CD4-positive, alpha-beta T cell treated with Interleukin-21 for 1 hour (primary cell): ENCODE data around the gene CDA.

Source experiments
- DNase-seq: peaks from one replicate; pipeline ENCODE4 v3.0.0-alpha.2; 2020

The CDA gene

DNA sequence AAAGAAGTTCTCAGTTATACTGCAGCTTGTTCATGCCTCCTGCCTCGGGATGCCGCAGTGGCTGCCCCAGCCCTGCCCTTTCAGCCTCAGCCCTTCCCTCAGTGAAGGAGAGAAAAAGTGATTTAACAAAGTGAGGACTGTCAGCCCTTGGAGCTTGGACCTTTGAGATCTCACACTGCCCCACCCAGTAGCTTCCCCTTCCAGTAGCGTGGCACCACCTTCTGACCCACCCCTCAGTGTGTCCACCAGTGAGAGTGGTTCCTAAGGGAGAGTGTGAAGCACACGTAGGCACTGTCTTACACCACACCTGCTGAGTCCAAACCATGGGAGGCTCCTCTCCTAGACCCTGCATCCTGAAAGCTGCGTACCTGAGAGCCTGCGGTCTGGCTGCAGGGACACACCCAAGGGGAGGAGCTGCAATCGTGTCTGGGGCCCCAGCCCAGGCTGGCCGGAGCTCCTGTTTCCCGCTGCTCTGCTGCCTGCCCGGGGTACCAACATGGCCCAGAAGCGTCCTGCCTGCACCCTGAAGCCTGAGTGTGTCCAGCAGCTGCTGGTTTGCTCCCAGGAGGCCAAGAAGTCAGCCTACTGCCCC lies at the start of gene CDA:
TSS of gene CDA (plus strand) at position 464 of the 592 bp plus-strand sequence. CDS start at position 497, 33 bp downstream.
- DNase-seq: no peak

DNA sequence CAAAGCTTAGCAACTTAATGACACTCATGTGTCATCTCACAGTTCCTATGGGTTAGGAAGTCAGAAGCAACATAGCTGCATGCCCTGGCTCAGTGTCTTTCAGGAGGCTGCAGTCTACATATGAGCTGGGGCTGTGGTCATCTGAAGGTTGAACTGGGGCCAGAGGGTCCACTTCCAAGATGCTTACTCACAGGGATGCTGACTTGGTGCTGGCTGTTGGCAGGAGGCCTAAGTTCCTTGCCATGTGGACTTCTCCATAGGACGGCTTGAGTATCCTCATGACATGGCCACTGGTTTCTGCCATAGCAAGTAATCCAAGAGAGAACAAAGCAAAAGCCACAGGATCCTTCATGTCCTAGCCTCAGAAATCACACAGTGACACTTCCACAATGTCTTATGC lies 48.6 kb upstream of the CDA start:
- no peak for DNase-seq

DNA sequence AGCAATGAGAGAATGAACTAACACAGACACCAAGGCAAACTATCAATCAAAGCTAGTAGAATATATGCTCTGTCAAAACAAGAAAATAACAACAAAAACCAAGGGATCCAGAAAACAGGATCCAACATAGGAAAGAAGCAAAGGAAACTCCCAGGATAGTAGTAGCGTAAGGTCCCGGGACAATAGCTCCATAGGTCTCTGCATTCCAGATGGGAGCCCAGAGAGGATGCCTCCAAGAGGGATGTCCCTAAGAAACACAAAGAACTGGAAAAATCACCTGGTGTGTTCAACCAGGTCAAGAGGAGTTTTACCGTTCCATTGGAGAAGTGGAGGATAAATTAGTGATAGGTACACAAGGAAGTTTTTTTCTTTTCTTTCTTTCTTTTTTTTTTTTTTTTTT lies 42.3 kb upstream of the CDA start:
- DNase-seq: no peak

DNA sequence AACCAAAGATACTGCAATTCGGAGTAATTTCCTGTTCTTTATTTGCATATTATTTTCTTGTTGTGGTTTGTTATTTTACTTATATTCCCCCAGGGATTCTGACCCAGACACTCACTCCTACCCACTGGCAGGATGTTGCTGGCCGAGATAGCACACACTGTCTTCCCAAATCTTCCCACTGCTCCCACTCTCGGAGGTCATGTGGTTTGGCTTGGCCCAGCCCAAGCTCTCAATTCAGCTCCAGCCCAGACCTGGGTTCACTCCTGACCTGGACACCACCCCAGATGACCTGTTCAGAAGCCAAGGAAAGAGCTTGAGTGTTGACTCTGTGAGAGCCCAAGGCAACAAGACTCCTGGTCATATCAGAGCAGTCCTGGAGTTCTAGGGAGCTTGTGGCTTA lies 37.7 kb upstream of the CDA start:
- DNase-seq: no peak

DNA sequence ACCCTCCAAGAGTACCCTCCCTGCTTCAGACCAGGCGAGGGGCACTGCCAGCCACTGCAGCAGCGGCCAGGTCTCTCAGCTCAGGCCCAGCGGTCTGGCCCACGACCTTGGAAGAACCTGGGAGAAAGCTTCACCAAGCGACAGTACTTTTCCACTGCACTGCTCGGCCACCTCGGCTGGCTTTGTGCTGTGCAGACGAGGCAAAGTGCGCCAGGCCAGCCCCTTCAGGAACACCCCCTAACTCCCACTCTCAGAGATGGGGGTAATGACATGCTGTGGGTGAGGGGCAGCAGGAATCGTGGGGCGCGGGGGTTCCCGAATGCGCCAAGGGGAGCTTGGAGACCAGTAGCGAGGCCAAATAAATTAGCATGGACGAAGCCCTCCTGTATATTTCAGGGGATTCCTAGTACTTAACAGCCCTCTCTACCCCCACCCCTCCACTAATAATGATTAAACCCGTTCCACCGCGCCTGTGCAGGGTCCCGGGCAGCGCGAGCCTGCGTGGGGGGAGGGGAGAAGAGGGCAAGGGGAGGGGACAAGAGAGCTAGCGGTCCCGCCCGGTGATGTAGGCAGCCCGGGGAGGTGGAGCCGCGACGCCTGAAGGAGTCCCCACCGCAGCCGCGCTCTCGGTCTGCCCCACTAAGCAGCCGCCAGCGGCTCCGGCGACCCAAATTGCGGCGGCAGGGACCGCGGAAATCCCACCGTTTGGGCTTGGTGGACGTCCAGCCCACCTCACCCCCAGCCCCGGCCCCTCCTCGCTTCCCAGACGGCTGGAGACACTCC lies 36.8 kb upstream of the CDA start, which contains the start of gene FAM43B:
TSS of gene FAM43B (plus strand) at position 629 of the 783 bp plus-strand sequence. CDS start 401 bp downstream, outside the sequence.
- no peak for DNase-seq

DNA sequence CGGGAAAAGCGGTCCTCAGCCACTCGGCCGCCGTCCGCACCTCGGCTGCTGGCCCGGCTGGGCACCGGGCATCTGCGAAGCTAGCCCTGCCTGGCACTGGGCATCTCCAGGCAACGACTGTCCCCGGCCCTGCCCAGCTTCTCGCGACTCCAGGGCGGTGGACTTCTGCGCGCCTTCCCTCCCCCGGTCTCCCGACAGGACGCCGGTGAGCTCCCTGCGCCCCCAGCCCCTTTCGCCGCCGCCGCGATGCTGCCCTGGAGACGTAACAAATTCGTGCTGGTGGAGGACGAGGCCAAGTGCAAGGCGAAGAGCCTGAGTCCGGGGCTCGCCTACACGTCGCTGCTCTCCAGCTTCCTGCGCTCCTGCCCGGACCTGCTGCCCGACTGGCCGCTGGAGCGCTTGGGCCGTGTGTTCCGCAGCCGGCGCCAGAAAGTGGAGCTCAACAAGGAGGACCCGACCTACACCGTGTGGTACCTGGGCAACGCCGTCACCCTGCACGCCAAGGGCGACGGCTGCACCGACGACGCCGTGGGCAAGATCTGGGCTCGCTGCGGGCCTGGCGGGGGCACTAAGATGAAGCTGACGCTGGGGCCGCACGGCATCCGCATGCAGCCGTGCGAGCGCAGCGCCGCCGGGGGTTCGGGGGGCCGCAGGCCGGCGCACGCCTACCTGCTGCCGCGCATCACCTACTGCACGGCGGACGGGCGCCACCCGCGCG lies 36.0 kb upstream of the CDA start:
- no peak for DNase-seq

DNA sequence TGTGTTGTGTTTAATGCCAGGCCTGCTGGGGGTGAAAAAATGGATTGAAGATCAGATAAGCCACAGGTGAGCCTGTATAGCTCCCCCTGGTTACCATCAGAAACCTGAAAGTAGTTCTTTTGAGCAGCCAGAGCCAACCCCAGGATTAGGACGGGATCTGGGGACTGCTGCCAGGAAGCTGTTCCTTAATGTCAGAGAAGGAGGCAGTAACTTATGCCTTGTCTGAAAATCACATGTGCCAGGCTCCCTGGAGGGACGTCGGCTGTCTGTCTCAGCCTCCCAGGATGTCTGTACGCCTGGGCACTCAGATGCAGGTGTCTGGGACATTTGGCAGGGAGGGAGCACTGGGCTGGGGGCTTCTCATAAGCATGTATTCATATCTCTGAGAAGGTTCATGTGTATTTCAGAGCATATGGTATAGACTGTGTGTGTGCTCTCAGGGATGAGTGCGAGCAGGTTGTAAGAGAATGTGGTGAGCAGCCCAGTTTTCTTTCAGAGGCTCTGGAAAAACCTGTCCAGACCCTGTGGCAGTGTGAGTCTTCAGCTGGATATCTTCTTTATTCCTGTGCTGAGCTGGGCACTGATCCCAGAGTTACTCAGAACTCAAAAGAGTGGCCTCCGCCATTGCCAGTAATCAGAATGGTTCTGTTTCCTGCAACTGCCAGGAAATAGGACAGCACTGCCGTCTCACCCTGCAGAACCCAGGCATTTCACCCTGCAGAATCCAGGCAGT lies 33.7 kb upstream of the CDA start:
- no peak for DNase-seq

DNA sequence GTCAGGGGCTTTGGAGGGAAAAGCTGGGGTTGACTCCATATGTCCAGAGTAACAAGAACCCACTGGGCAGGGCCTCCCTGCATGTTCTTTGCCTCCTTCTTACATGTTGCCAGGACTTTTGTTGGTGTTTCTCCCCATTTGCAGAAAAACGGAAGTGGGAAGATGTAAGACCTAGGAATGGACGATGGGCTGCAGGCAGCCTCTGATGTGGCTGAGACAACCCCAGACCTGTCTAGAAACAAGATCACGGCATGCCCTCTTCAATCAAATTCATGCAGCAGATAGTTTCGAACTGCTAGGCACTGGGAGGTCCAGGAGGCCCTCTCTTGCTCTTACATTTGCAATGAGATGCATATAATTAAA lies 33.2 kb upstream of the CDA start:
- DNase-seq: no peak

DNA sequence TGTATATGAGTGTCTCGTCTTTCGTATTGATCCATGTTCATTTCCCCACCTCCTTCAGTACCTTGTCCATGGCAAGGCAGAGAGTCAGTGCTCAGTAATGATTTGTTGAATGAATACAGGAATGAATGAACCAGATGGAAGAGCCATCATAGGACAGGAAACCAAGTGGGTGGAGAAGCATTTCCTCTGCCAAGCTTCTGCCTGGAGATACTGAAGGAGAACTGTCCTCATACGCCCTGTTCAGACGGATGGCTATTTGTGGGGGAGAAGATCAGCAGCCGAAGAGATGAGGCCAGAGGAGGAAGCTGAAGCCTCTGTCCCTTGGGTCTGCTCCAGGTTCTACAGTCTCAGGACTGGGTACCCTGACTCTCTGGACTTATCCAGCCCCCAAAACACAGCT lies 30.7 kb upstream of the CDA start:
- no peak for DNase-seq

DNA sequence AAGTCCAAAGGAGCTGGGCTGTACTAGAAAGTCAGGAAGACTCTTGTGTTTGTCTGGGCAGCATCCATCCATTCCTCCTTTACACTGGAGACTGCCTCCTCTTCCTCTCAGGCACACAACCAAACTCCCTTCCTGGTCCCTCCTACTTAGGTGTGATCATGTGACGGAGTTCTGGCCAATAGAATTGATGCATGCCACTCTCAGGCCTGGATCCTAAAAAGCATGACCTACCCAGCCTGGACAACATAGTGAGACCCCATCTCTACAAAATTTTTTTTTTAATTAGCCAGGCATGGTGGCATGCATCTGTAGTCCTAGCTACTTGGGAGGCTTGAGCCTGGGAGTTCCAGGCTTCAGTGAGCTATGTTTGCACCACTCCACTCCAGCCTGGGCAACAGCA lies 27.9 kb upstream of the CDA start:
- DNase-seq: no peak

DNA sequence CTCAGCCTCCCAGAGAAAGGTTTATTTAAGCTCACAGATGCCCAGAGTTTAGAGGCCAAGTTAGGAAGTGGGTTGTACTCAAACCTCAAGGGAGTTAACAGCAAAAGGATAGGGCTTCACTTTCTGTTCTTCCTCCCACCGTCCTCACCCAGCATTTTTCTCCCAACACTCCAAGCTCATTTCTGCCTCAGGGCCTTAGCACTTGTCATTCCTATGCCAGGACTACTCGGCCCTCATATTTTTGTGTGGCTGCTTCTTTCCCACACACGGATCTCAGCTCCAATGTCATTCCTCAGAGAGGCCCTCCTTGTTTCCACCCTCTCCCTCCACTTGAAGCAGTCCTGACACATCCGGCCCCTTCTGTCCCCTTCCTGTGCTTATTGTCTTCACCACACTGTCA lies 23.7 kb upstream of the CDA start:
- DNase-seq: no peak

DNA sequence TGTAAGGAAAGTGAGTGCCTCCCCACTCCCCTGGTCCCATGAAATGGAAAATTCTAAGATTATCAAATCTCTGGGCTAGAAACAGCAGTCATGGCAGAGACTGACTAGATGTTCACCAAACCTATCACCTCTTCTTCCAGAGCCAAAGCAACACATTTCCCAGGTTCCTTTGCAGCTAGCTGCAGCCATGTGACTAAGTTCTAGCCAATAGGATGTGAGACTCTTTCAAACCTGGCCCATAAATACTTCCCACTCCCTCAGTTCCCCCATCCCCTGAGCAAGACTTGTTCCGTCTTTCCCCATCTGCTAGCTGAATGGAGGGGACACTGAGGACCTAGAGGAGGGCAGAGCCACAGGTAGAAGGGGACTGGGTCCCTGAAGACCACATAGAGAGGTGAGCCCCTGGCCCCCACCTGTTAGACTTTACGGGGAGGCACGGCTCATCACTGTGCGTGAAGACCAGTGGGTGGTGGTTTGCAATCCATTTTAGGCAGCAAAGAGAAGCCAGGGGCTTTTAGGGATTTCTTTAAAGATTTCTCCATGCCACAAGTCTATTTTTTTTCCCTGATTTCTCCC lies 19.3 kb upstream of the CDA start:
- no peak for DNase-seq

DNA sequence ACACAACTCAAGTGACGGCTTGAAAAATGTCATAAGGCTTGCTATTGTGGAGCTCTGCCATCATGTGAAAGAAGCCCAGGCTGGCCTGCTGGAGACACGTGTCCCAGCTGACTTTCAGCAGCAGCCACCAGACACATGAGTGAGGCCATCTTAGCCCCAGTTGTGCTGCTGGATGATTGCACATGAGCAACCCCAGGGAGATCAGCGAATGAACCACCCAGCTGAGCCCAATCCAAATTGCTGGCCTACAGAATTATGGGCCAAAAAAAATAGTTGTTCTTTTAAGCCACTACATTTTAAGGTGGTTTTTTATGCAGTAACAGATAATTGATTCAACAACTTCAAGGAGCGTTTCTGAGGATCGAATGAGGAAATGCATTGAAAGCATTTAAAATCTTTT lies 17.5 kb upstream of the CDA start:
- DNase-seq: no peak

DNA sequence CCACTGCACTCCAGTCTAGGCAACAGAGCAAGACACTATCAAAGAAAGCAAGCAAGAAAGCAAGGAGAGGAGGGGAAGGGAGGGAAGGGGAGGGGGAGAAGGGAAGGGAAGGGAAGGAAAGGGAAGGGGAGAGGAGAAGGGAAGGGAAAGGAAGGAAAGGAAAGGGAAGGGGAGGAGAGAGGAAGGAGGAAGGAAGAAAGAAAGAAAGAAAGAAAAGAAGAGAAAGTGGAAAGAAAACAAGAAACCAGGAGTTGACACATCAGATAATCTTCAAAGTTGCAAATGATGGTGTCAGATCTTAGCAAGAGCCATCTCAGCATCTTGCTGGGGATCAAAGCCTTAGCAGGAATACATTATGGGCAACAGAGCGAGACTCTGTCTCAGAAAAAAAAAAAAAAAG lies 14.9 kb upstream of the CDA start:
- no peak for DNase-seq

DNA sequence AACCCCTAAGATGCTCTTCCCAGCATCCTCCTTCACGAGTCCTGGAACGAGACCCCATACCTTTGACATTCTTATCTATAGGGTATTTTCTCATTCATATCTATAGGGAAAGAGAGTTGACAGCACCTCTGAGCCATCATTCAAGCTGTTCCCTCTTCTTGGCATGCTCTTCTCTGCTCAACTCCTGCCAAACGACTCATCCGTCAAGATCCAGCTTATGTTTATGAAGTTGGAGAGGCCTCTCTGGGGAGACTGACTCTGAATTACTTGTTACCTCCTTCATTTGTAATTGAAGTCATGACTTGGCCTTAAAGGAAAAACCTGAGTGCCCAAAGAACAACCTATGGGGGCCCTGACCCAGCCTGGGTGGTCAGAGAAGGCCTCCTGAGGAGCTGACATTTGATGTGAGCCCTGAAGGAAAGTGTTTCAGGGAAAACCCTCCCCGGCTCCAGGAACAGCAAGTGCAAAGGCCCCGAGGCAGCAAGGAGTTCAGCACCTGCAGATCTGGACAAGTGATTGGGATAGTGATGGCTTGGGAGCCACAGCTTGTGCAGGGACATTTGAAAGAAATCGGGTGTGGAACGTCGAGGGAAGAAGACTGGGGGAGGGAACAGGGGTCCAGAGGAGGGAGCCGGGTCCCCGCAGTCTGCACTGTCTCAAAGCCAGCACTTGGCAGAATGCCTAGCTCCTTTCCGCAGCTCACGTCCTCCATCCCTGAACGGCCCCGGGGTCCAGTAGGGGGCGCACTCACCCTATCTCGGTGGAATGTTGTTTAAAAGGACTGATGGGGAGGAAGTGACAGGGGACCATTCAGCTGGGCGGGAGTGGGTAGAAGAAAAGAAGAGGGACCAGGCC lies 14.0 kb upstream of the CDA start:
- peak; percentile 43 for DNase-seq

DNA sequence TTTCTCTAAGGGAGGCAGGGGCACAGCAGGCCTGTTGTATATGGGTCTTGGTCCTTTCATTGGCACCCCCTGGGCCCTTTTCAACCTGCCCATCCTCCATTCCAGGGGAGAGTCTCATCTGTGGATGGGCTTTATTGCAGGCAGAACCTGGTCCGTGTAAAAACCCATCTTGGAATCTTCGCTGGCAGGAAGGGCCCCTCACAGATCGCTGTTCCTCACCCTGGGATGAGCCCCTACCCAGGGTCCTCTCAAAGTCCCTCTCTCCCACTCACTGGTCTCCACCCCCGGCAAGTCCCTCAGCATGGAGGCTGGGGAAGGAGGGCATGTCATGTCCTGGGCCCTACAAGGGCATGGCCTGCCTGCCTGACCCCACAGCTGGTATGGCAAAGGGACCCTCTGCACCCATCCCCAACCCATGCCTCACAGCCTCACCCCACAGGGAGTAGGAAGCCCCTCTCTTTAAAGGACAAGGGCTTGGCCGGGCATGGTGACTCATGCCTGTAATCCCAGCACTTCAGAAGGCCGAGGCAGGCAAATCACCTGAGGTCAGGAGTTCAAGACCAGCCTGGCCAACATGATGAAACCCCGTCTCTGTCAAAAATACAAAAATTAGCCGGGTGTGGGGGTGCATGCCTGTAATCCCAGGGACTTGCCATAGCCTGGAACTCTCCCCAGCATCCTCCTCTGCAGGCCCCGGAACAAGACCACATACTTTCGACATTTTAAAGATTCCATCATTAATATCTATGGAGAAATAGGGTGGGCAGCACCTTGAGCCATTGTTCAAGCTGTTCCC lies 13.2 kb upstream of the CDA start:
- no peak for DNase-seq

DNA sequence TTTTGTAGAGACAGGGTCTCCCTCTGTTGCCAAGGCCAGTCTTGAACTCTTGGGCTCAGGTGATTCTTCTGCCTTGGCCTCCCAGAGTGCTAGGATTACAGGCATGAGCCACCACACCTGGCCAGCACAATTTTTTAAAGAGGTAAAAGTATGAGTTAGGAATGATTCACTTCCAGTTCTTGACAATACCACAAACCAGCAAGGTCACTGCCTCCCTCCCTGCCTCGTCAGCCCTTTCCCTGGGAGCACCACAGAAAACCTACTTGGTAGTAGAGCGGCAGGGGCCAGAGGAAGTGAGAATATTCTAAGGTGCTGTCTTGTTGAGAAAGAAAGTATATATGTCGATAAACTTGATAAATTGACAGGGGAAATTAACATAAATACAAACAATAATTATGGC lies 10.8 kb upstream of the CDA start:
- DNase-seq: no peak

DNA sequence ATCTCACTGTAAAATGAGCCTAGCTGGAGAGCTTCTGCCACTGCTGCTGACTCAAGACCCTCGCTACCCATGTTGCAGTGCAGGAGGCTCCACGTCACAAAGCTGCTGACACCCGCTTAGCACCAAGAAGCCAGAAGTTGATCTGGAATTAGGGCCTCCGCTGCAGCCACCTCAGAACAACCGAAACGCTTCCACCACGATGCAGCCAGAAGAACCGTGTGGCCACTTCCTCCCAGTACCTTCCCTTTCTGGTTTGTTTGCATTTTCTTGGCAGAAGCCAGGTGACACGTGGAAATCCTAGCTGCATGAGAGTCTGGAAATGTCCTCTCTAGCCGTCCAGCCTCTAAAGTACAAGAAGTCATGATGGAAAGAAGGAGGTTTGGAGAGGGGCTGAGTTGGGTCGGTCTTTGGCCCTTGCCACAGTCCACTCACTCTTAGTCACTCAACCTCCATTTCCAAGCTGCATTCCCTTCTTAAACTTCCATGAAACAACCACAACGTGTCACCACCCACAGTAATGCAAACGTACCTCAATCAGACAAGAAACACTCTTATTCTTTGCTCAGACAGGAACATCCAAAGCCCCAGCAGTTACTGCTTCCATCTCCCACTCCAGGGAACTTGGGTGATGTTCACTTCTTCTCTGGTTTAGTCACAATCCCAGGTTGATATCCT lies 10.0 kb upstream of the CDA start:
- DNase-seq: no peak

DNA sequence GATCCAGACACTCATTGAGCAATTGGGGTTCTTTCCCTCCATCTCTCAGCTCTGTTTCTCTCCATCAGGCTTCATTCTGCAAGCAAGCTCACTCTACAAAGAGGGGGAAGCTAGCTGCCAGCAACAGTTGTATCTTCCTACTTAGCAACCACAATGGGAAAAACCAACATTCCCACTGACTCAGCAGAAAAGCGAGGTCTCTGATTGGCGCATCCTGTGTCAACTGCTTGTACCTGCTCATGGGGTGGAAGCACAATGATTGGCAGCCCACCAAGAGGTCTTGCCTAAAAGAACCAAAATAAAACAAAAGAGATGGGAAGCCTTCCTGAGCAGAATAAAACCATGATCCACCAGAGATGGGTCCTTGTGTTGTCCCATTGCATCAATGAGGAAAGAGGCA lies 4.0 kb upstream of the CDA start:
- DNase-seq: no peak

DNA sequence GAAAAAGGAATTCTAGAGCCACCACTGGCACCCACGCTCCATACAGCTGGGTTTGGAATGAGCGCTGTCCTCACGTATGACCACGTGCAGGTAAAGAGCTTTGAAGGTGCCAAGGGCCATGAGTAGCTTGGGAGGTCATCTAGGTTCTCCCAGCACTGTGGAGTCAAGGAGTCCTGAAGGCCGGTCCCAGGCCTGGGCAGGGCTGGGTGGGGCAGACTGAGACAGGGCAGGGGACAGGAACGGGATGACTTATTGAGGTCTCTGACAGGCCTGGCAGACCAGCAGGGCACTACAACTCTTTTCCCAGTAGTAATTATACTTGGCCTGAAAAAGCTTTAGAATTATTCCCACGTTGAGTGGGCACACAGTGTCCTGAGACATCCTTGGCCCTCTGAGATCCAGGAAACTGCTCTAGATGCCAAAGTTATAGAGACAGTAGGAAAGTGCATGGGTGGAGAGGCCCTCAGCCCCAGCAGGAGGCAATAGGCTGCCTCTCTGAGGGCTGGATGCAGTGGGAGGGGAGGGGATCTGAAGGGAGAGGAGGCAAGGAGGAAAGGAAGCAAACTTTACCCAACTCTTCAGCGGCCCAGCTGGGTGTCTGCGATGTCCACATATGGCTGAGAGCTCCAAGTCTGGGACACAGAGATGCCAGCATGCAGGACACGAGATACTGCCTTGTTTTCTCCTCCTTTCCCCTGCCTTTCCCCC lies 1.8 kb upstream of the CDA start:
- no peak for DNase-seq
